ENCODE results near the gene FRY.

- TF ChIP-seq CTCF (IDR thresholded peaks at IDR 0.05): no peak
- no peak for TF ChIP-seq POLR2A (IDR thresholded peaks at IDR 0.05)
These were observed 48.0 kb downstream of the FRY start for GRCh38 chr13:32079587-32079986.
